Erythroblast (primary cell): Measurements from ENCODE around the gene ZNF335.

Experiments used
- GATA1 ChIP-seq: IDR thresholded peaks from 2 replicates; pipeline ENCODE4 v1.6.1; 2011; ENCODE audit warnings: low read depth, mild to moderate bottlenecking, control low read depth, low read length, moderate library complexity
- POLR2A ChIP-seq: IDR thresholded peaks from 2 replicates; pipeline ENCODE4 v1.6.1; 2011; ENCODE audit warnings: mild to moderate bottlenecking, low read length

GRCh38 chr20:46012921-46013320 is 40.9 kb upstream of the ZNF335 start:
- TF ChIP-seq POLR2A (no peak), GATA1 (no peak)
